B cell (primary cell): Measurements from ENCODE around the gene GDPD4. TPM values are rescaled to one million over a fixed set of nuclear protein-coding genes. Genes with fewer than 3 reads are reported as not detected.

Experiments
- ATAC-seq: fragments of 200-7000 bp; cut with Tn5 transposase; one replicate; pipeline ENCODE4 v1.10.0; 2021; ENCODE audit warnings: low read depth, mild to moderate bottlenecking, moderate number of reproducible peaks, moderate library complexity
- CTCF ChIA-PET: fragments of 350-600 bp; sonication (Branson Sonifier 250); formaldehyde crosslinking; loops from one replicate; lab custom pipeline; 2021; ENCODE audit warnings: antibody characterized with exemption, inconsistent platforms; lab: Charles Lee
- POLR2A ChIA-PET: fragments of 350-600 bp; sonication (Branson Sonifier 250); formaldehyde crosslinking; loops from one replicate; lab custom pipeline; 2021; ENCODE audit warnings: antibody characterized with exemption; lab: Charles Lee
- DNase-seq: peaks from one replicate; pipeline ENCODE4 v3.0.0; 2013
- H2AFZ ChIP-seq: 2 replicates; pipeline ENCODE4 v1.6.1; 2012; ENCODE audit warnings: mild to moderate bottlenecking, low read depth, low read length; ENCODE audit not compliant: insufficient read depth, poor library complexity, severe bottlenecking
- H3K27ac ChIP-seq, 2 donors: 1 replicate in 1 of 2; 2 replicates in 1 of 2; pipeline ENCODE4 v1.5.1; 2012 to 2013; ENCODE audit warnings: low read length in 2 of 2, mild to moderate bottlenecking in 2 of 2, moderate library complexity in 1 of 2
- H3K27me3 ChIP-seq, 4 experiments: fragments of 200-600 bp in 1 of 4; sonication (generic) in 1 of 4; replicated peaks in 1 of 4; 1 replicate in 2 of 4; 2 replicates in 2 of 4; pipeline versions ENCODE4 v1.6.1 to v1.7.0; 2013 to 2016; ENCODE audit warnings: low read length in 3 of 4, mild to moderate bottlenecking in 2 of 4, mixed read lengths in 1 of 4, moderate library complexity in 1 of 4; ENCODE audit not compliant: insufficient read depth in 4 of 4, control insufficient read depth in 3 of 4; ENCODE audit errors: control extremely low read depth in 1 of 4
- H3K36me3 ChIP-seq, 2 experiments: replicated peaks in 1 of 2; 1 replicate in 1 of 2; 2 replicates in 1 of 2; pipeline versions ENCODE4 v1.6.1 to v1.7.1; 2013; ENCODE audit warnings: low read length in 1 of 2; ENCODE audit not compliant: insufficient read depth in 2 of 2, control insufficient read depth in 1 of 2; ENCODE audit errors: control extremely low read depth in 1 of 2, extremely low read depth in 1 of 2
- H3K4me1 ChIP-seq, 2 donors: fragments of 200-600 bp in 1 of 2; sonication (generic) in 1 of 2; 1 replicate in 1 of 2; 2 replicates in 1 of 2; pipeline versions ENCODE4 v1.5.1 to v1.6.1; 2013 to 2017; ENCODE audit warnings: low read length in 2 of 2; ENCODE audit not compliant: control insufficient read depth in 2 of 2, insufficient read depth in 2 of 2
- H3K4me2 ChIP-seq: replicated peaks from 2 replicates; pipeline ENCODE3; 2012; ENCODE audit warnings: mild to moderate bottlenecking, low read depth, low read length; ENCODE audit not compliant: poor library complexity, severe bottlenecking
- H3K4me3 ChIP-seq, 5 experiments: fragments of 200-600 bp in 1 of 5; sonication (generic) in 1 of 5; 1 replicate in 3 of 5; 2 replicates in 2 of 5; pipeline versions ENCODE4 v1.5.1 to v1.7.0; 2011 to 2016; ENCODE audit warnings: low read length in 4 of 5, mild to moderate bottlenecking in 4 of 5, low read depth in 2 of 5, control low read depth in 1 of 5, moderate library complexity in 1 of 5; ENCODE audit not compliant: insufficient read depth in 1 of 5; ENCODE audit errors: control extremely low read depth in 1 of 5, extremely low read depth in 1 of 5
- H3K79me2 ChIP-seq: fragments of 200-600 bp; sonication (generic); one replicate; pipeline ENCODE4 v1.6.0; 2016; ENCODE audit warnings: low read length; ENCODE audit not compliant: control insufficient read depth, insufficient read depth
- H3K9ac ChIP-seq: fragments of 200-600 bp; sonication (generic); 2 replicates; pipeline ENCODE4 v1.6.1; 2017; ENCODE audit warnings: mild to moderate bottlenecking, low read length, moderate library complexity
- H3K9me3 ChIP-seq, 3 donors: one replicate each; pipeline versions ENCODE4 v1.6.1 to v1.7.1; 2013; ENCODE audit warnings: low read length in 2 of 3; ENCODE audit not compliant: control insufficient read depth in 2 of 3, insufficient read depth in 1 of 3; ENCODE audit errors: control extremely low read depth in 1 of 3
- H4K20me1 ChIP-seq: 2 replicates; pipeline ENCODE4 v1.6.0; 2012; ENCODE audit warnings: mild to moderate bottlenecking, low read length; ENCODE audit not compliant: insufficient read depth, control insufficient read depth, poor library complexity, severe bottlenecking
- H3K27ac Mint-ChIP-seq: one replicate; pipeline ENCODE4 v1.8.0; 2021; ENCODE audit warnings: mixed read lengths
- H3K27me3 Mint-ChIP-seq: one replicate; pipeline ENCODE4 v1.8.0; 2021; ENCODE audit warnings: mixed read lengths
- H3K4me1 Mint-ChIP-seq: one replicate; pipeline ENCODE4 v1.8.0; 2021; ENCODE audit warnings: mixed read lengths
- H3K4me3 Mint-ChIP-seq: one replicate; pipeline ENCODE4 v1.8.0; 2021; ENCODE audit warnings: mixed read lengths
- H3K9me3 Mint-ChIP-seq: one replicate; pipeline ENCODE4 v1.8.0; 2022; ENCODE audit warnings: mixed read lengths; ENCODE audit not compliant: insufficient read depth
- EZH2 ChIP-seq: IDR thresholded peaks from 2 replicates; pipeline ENCODE4 v1.6.1; 2012; ENCODE audit warnings: borderline replicate concordance, low read depth, mild to moderate bottlenecking, moderate library complexity, low read length; ENCODE audit not compliant: insufficient read depth, poor library complexity, severe bottlenecking
- WGBS: methylation state at CpG from one replicate; pipeline ENCODE4 v1.1.5; 2013; ENCODE audit warnings: missing lambda C conversion rate; ENCODE audit not compliant: insufficient coverage; 5-methylcytosine and 5-hydroxymethylcytosine counted together
- intact Hi-C: fragments of 100-400 bp; cut with micrococcal nuclease; formaldehyde crosslinking; loops from one replicate; pipeline ENCODE4 v1.10.0; 2022
- polyA plus RNA-seq: library from polyadenylated mRNA; depleted of rRNA; stranded (reverse); fragments of >200 nt; gene quantifications from 2 replicates; pipeline ENCODE4 v1.2.3, GENCODE V29; 2012
- total RNA-seq, 2 donors: library from RNA; stranded (reverse); fragments of 120-200 nt in 1 of 2; gene quantifications; 1 replicate in 1 of 2; 2 replicates in 1 of 2; pipeline versions ENCODE4 v1.2.3 to v1.2.4, GENCODE V29; 2013 to 2022
- TF ChIP-seq, protein P1 (sequence below): fragments of 200-600 bp; IDR thresholded peaks from one replicate; pipeline ENCODE4 v1.8.0; 2022; ENCODE audit warnings: antibody characterized with exemption, mild to moderate bottlenecking

GDPD4 gene
- total and polyA plus RNA-seq, 2 donors (not counting 1 experiment from before 2014, with no cell fraction given), result not detected

DNA sequence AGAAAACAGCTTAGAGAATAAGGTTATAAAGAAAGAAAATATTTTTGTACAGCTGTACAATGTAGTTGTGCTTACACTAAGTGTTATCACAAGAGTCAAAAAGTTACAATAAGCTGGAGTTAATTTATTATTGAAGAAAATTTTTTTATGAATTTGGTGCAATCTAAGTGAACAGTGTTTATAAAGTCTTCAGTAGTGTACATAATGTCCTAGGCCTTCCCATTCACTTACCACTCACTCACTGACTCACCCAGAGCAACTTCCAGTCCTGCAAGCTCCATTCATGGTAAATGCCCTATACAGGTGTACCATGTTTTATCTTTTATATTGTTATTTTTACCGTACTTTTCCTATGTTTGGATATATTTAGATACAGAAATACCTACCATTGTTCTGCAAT lies 34.7 kb downstream of the GDPD4 start:
- Histone ChIP-seq H3K36me3 (no peaks in the 10 kb centered on the region), H2AFZ (no peak overlapping the region), H3K4me2 (no peak overlapping the region), H3K27me3 (no peaks in the 10 kb centered on the region), H3K9me3 (peaks cover 0 to 14% (median 11%) of the 10 kb centered on the region in 3 donors), H3K79me2 (no peaks in the 10 kb centered on the region), H3K9ac (no peak overlapping the region), H3K4me1 (no peaks in the 10 kb centered on the region), H4K20me1 (no peaks in the 10 kb centered on the region), H3K27ac (no peak overlapping the region), H3K4me3 (no peak overlapping the region)
- CTCF ChIA-PET, result no interaction called here
- DNase-seq, result no peak
- no peak for ATAC-seq
- H3K4me3 Mint-ChIP-seq, result no peak overlapping the region
- TF ChIP-seq, protein P1, sequence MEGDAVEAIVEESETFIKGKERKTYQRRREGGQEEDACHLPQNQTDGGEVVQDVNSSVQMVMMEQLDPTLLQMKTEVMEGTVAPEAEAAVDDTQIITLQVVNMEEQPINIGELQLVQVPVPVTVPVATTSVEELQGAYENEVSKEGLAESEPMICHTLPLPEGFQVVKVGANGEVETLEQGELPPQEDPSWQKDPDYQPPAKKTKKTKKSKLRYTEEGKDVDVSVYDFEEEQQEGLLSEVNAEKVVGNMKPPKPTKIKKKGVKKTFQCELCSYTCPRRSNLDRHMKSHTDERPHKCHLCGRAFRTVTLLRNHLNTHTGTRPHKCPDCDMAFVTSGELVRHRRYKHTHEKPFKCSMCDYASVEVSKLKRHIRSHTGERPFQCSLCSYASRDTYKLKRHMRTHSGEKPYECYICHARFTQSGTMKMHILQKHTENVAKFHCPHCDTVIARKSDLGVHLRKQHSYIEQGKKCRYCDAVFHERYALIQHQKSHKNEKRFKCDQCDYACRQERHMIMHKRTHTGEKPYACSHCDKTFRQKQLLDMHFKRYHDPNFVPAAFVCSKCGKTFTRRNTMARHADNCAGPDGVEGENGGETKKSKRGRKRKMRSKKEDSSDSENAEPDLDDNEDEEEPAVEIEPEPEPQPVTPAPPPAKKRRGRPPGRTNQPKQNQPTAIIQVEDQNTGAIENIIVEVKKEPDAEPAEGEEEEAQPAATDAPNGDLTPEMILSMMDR, result no peak
- no peak for TF ChIP-seq EZH2
- WGBS, result no CpG with 5 or more reads among the region's 1 CpG
- no peak overlapping the region for H3K27ac Mint-ChIP-seq
- H3K4me1 Mint-ChIP-seq, result no peaks in the 10 kb centered on the region
- POLR2A ChIA-PET, result no interaction called here
- intact Hi-C loops, result no loop called here
- peaks cover 17% of the 10 kb centered on the region for H3K27me3 Mint-ChIP-seq
- H3K9me3 Mint-ChIP-seq, result peaks cover 5% of the 10 kb centered on the region

DNA sequence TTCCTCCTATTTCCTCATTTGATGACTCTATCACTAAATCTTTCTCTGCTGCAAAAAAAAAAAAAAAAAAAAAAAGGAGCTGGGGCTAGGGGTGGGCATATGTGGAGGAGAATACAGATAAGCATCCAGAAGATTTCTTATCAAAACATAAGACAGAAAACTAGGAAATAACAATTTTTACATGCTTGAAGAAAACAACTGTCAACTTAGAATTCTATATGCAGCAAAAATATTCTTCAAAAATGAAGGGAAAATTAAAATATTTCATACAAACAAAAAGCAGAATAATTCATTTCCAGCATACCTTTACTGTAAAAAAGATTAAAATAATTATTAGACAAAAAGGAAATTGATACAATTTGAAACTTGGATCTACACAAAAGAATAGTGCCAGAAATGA lies 38.7 kb downstream of the GDPD4 start:
- Histone ChIP-seq H3K27ac (no peak overlapping the region), H3K27me3 (peaks cover 0 to 4% (median 0%) of the 10 kb centered on the region in 4 experiments), H3K79me2 (no peaks in the 10 kb centered on the region), H3K4me3 (no peak overlapping the region), H3K9me3 (peaks cover 0 to 14% (median 11%) of the 10 kb centered on the region in 3 donors), H3K4me1 (no peaks in the 10 kb centered on the region), H4K20me1 (no peaks in the 10 kb centered on the region), H2AFZ (no peak overlapping the region), H3K4me2 (no peak overlapping the region), H3K36me3 (no peaks in the 10 kb centered on the region), H3K9ac (no peak overlapping the region)
- Mint-ChIP-seq H3K4me3 (no peak overlapping the region), H3K27me3 (peaks cover 22% of the 10 kb centered on the region), H3K27ac (no peak overlapping the region), H3K4me1 (no peaks in the 10 kb centered on the region), H3K9me3 (peaks cover 5% of the 10 kb centered on the region)
- intact Hi-C loops, result no loop called here
- ChIA-PET CTCF (no interaction called here), POLR2A (no interaction called here)
- no peak for TF ChIP-seq EZH2
- TF ChIP-seq, protein P1, result no peak
- no peak for ATAC-seq
- no peak for DNase-seq
